Gastrocnemius medialis (tissue), 4 donors: ENCODE measurements around the gene MCL1.

Experiments
- POLR2A ChIP-seq, 2 donors: fragments of 450-650 bp; IDR thresholded peaks; one replicate each; pipeline ENCODE4 v1.6.1; 2017; ENCODE audit warnings: antibody characterized with exemption in 2 of 2, mild to moderate bottlenecking in 2 of 2, moderate library complexity in 2 of 2
- TF ChIP-seq, protein P1 (sequence below), 5 experiments: fragments of 450-650 bp in 3 of 5; fragments of 200-600 bp in 2 of 5; sonication (generic) in 2 of 5; IDR thresholded peaks in 4 of 5; conservative IDR thresholded peaks in 1 of 5; 1 replicate in 4 of 5; 2 replicates in 1 of 5; pipeline ENCODE4 v1.5.1; 2016 to 2019; ENCODE audit warnings: antibody characterized with exemption in 5 of 5, mild to moderate bottlenecking in 3 of 5, moderate library complexity in 3 of 5

DNA sequence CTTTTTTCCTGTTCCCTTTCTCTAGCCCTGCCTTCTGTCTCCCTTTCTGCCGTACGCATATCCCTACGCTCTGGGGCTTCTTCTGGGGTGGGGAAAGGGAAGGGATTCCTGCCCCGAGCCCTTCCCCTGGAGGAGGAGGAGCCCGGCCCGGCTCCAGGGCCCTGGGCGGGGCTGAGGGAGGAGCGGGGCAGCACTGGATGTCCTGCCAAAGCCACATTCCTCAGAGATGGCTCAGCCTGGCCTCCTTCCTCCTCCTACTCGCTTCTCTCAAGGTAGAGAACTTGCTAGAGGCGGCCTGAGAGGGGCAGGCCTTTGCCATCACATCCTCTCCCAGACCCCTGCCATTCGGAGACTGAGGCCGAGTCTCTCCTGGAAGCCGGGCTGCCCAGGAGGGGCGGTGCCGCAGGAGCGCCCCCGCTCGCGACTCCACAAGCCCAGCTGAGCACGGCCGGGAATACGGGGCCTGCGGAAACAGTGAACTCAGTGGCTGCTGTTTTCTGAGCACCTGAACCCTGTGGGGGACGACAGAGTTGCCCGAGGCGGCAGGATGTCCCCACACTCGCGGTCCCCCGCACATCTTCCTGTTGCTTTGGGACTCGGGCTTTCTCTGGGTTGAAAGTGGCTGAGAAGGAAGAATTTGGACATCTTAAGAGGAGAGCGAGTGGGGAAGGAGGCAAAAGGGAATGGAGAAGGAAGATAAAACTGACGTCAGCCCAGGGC is 18.0 kb downstream of the MCL1 start:
- TF ChIP-seq, protein P1, sequence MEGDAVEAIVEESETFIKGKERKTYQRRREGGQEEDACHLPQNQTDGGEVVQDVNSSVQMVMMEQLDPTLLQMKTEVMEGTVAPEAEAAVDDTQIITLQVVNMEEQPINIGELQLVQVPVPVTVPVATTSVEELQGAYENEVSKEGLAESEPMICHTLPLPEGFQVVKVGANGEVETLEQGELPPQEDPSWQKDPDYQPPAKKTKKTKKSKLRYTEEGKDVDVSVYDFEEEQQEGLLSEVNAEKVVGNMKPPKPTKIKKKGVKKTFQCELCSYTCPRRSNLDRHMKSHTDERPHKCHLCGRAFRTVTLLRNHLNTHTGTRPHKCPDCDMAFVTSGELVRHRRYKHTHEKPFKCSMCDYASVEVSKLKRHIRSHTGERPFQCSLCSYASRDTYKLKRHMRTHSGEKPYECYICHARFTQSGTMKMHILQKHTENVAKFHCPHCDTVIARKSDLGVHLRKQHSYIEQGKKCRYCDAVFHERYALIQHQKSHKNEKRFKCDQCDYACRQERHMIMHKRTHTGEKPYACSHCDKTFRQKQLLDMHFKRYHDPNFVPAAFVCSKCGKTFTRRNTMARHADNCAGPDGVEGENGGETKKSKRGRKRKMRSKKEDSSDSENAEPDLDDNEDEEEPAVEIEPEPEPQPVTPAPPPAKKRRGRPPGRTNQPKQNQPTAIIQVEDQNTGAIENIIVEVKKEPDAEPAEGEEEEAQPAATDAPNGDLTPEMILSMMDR (IDR thresholded peaks at IDR 0.05 in 4 of 5, conservative IDR thresholded peaks at IDR 0.05 in 1 of 5), result peak in 2 of 5 experiments; percentile 32 to 53
- peak; percentile 83 to 96 for TF ChIP-seq POLR2A (IDR thresholded peaks at IDR 0.05)
